NCI-H345 (cell line): ENCODE measurements around the gene GNA14.
"Not testable (repeated sequence)": the region's sequence is repeated elsewhere in the genome, so short reads cannot be mapped to it uniquely, and the experiment has no call there.

Experiments
- DNase-seq: peaks from one replicate; lab custom pipeline; 2025; lab: John Stamatoyannopoulos, UW

Gene GNA14

DNA sequence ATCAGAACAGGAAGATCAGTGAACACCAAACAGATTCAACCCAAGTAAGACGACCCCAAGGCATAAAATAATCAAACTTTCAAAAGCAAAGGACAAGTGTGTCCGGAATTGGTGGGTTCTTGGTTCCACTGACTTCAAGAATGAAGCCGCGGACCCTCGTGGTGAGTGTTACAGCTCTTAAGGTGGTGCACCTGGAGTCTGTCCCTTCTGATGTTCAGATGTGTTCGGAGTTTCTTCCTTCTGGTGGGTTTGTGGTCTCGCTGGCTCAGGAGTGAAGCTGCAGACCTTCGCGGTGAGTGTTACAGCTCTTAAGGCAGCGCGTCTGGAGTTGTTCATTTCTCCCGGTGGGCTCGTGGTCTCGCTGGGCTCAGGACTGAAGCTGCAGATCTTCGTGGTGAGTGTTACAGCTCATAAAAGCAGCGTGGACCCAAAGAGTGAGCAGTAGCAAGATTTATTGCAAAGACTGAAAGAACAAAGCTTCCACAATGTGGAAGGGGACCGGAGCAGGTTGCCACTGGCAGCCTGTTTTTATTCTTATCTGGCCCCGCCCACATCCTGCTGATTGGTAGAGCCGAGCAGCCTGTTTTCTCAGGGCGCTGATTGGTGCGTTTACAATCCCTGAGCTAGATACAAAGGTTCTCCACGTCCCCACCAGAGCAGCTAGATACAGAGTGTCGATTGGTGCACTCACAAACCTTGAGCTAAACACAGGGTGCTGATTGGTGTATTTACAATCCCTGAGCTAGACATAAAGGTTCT lies 158.5 kb downstream of the GNA14 start:
- DNase-seq: not testable (repeated sequence)

GRCh38 chr9:77488439-77489126 lies 159.5 kb downstream of the GNA14 start:
- no peak for DNase-seq

DNA sequence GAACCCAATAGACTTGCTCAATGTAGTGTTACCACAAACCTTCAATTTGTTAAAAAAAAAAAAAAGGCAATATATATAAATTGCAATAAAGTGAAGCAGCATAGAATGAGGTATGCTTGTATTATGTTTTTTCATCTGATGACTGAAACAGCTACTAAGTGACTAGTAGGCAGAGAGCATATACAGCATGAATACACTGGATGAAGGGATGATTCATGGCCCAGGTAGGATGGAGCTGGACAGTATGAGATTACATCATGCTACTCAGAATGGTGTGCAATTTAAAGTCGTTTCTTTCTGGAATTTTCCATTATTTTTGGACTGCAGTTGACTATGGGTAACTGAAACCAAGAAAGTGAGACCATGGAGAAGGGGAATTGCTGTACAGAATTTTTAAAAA lies 161.2 kb downstream of the GNA14 start:
- DNase-seq: no peak

GRCh38 chr9:77486463-77486862 lies 161.7 kb downstream of the GNA14 start:
- no peak for DNase-seq

- peak; percentile 23 for DNase-seq
Measured at GRCh38 chr9:77475641-77476473, 172.3 kb downstream of the GNA14 start.

DNA sequence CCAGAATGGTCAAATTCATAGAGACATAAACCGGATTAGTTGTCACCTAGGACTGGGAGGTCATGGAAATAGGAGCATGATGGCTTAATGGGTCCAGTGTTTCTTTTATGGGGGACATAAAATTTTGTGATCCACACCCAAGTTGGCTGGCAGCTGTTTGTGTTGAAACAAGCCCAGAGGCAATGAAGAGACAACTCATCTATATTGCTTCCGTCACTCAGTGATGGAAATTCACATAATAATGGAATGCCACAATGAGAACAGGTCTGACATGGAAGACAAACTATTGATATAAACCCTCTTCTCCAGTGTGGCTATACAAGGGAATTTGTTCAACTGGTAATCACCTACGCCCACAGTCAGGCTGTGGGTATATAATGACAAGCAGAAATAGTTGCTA lies 173.2 kb downstream of the GNA14 start:
- DNase-seq: no peak

DNA sequence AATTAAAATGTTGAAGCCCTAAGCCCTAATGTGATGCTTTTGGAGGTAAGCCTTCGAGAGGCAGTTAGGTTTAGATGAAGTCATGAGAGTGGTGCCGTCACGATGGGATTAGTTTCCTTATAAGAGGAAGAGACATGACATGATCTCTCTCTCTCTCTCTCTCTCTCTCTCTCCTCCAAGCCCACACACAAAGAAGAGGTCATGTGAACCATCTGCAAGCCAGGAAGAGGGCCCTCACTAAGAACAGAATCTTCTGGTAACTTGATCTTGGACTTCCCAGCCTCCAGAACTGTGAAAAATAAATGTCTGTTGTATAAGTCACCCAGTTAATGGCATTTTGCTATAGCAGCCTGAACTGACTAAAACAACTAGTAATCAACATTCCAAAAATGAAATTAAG lies 175.5 kb downstream of the GNA14 start:
- DNase-seq: no peak

GRCh38 chr9:77471572-77471971 lies 176.6 kb downstream of the GNA14 start:
- DNase-seq: no peak

GRCh38 chr9:77469515-77470231 lies 178.4 kb downstream of the GNA14 start:
- DNase-seq: no peak

DNA sequence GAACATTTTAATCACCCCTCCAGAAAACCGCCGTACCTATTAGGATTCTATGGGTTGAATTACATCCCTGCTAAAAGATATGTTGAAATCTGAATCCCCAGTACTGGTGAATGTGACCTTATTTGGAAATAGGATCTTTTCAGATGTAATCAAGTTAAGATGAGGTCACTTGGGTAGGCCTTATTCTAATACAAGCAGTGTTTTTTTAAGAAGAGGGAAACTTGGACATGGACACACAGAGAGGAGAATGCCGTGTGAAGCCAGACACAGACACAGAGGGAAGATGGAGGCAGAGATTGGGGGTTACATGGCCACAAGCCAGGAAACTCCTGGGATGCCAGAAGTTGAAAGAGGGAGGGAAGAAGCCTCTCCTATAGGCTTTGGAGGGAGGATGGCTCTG lies 183.5 kb downstream of the GNA14 start:
- no peak for DNase-seq

DNA sequence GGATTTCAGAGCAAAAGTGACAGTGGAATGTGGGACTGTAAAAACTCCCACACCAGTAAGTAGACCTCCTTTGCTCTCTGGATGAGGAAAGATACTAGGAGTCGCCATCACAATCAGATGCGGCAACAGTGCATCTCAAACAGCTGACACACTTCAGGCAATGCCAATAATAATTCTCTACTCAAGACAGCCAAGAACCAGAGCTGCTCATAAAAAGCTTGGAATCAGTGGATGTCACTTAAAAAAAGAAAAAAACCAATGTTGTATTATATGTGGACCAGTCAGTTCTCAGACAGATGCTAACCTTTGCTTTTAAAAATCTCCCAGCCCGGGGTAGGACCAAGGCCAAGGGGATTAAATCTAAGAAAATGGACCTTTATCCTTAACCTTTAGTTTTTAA lies 185.0 kb downstream of the GNA14 start:
- DNase-seq: no peak

GRCh38 chr9:77462066-77462465 lies 186.1 kb downstream of the GNA14 start:
- no peak for DNase-seq

GRCh38 chr9:77460938-77461337 lies 187.2 kb downstream of the GNA14 start:
- DNase-seq: no peak

DNA sequence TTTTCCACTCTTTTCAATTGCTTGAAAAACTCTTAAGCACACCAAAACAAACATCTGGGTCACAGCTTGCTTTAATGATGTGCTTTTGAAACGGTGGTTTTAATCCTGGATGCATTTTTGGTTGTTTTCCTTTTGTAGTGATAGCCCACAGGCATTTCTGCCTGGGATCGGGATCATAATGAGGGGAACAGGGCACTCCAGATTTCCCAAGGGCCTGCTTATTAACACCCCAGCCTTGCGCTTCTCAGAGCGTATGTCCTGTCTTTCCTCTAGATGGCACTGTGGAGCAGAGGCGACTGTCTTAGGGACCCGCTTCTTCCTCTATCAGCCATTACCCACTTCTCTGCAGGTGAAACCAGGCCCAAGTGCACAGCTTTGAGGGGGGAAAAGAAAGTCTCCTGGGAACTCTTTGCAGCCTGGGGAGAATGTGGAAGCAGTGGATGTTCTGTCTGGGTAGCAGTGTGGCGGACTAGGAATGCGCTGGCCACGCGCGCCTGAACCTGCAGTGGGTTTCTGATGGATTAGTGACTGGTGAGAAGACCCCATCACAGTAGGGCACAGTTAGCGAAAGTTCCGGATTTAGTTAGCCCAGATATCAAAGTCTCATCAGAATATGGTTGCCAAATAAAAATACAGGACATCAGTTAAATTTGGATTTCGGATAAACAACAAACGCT lies 190.1 kb downstream of the GNA14 start:
- peak; percentile 55 for DNase-seq

DNA sequence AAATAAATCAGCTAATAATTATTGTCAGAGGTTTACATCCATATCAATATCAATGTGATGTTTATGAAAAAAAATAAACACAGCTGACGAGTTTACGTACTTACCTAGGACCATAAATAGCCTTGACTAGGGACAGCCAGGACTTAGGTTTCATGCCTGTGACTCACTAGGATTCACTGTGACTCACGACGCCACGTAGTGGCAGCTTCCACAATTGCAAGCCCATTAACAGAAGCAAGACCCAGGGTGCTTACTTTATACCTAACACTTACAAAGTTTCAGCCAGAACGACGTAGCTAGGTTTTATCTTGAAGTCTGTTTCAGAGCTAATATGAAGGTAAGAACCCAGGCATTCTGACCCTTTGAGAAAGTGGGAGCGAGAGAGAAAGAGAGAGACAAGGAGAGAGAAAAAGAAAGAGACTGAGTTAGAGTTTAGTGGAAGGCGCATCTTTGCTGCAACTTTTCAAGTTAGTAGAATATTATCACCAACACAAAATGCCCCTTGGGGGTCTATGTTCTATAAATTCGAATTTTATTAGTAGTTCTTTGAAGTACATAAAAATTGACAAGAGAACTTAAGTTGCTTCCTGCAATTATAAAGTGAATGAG lies 191.2 kb downstream of the GNA14 start:
- peak; percentile 82 for DNase-seq

DNA sequence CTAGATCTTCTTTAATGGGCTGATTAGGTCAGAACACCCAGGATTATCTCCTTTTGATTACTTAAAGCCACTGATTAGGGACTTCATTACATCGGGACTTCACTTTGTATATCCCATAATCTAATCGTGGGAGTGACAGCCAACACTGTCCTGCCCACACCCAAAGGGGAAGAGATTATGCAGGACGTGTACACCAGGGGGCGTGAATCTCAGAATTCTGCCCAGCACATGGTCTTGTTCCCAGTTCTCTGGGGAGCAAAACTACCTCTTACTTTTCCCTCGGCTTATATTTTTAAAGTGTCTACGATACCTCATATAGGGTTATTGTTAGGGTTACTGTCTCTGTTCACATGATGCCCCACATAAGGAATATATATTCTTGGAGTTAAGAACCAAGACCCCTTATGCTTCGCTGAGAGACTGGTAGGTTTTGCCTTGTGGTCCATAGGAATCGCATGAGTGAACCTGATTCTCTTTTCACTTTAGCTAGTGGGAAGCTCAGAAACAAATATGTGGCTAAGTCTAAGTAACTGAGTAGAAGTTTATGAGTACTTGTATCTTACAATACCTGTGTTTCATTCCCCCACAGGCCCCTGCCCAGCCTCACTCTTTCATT lies 192.7 kb downstream of the GNA14 start:
- no peak for DNase-seq

GRCh38 chr9:77454663-77455062 lies 193.5 kb downstream of the GNA14 start:
- DNase-seq: no peak

- no peak for DNase-seq
Measured at GRCh38 chr9:77453825-77454647, 194.1 kb downstream of the GNA14 start.

- no peak for DNase-seq
Measured at GRCh38 chr9:77451507-77451906, 196.6 kb downstream of the GNA14 start.

DNA sequence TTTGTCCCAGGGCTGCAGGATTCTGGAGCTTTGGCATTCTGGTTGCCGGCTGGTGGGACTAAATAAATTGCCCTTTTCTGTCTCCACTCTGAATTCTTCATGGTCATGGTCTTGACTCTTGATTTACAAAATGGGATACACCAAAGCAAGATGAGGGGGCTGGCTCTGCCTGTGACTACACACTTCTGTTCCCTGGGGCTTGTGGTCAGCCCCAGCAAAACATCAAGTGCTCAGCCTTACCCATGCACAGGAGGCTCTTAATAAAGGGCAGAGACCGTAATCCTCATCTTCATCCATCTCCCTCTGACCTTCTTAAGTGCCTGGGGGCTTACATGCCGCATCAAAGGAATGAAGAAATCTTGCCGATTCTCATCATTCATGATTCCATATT lies 198.0 kb downstream of the GNA14 start:
- DNase-seq: no peak
